SJCRH30 (cell line): ENCODE measurements around the gene TGFB2. TPM values are rescaled to one million over a fixed set of nuclear protein-coding genes. Genes with fewer than 3 reads are reported as not detected.
"Not testable (repeated sequence)": the region's sequence is repeated elsewhere in the genome, so short reads cannot be mapped to it uniquely, and the experiment has no call there.

Source experiments
- DNase-seq, 2 experiments: peaks; one replicate each; pipeline ENCODE4 v3.0.0-alpha.2; 2015 to 2020
- H3K27ac ChIP-seq: fragments of 250-450 bp; sonication (Bioruptor Pico); 2 replicates; pipeline ENCODE4 v1.5.1; 2020; ENCODE audit warnings: mild to moderate bottlenecking, moderate library complexity
- H3K27me3 ChIP-seq: fragments of 250-450 bp; sonication (Bioruptor Pico); 2 replicates; pipeline ENCODE4 v1.5.1; 2020; ENCODE audit warnings: mild to moderate bottlenecking, moderate library complexity
- H3K36me3 ChIP-seq: fragments of 250-450 bp; sonication (Bioruptor Pico); 2 replicates; pipeline ENCODE4 v1.5.1; 2020; ENCODE audit warnings: mild to moderate bottlenecking, moderate library complexity
- H3K4me1 ChIP-seq: fragments of 250-450 bp; sonication (Bioruptor Pico); 2 replicates; pipeline ENCODE4 v1.5.1; 2020; ENCODE audit warnings: mild to moderate bottlenecking, moderate library complexity
- H3K4me3 ChIP-seq: fragments of 250-450 bp; sonication (Bioruptor Pico); 2 replicates; pipeline ENCODE4 v1.5.1; 2020; ENCODE audit warnings: mild to moderate bottlenecking, moderate library complexity
- H3K9me3 ChIP-seq: fragments of 250-450 bp; sonication (Bioruptor Pico); replicated peaks from 2 replicates; pipeline ENCODE4 v1.5.1; 2020; ENCODE audit warnings: mild to moderate bottlenecking, moderate library complexity
- total RNA-seq: library from RNA; depleted of rRNA; stranded (reverse); fragments of >200 nt; shearing (Covaris generic); gene quantifications from 2 replicates; pipeline ENCODE4 v1.2.3, GENCODE V29; 2014

Gene TGFB2
- total RNA-seq, 1 experiment from 2014 or later = 24.4 TPM

DNA sequence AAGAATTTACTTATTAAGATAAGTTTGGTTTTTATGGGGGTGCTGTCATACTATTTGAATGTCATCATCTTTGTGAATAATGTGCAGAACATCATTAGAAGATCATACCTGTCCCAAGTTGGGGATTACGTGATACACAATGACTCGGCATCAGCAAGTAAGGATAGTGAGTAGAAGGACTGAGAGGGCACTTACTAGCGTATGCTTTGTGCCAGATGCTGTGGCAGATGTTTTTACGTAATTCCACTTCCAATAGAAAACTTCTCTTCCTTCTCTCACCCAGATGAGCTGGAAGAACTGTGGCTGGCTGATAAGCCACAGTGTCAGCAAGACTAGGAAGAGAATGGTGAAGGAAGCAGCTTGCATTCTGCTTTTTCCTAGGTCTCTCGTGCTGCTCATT, 28.1 kb upstream of the TGFB2 start:
- H3K36me3 ChIP-seq = peaks cover 22% of the 10 kb centered on the region
- H3K4me3 ChIP-seq = no peak overlapping the region
- H3K9me3 ChIP-seq = no peaks in the 10 kb centered on the region
- no peaks in the 10 kb centered on the region for H3K27me3 ChIP-seq
- DNase-seq = no peak
- no peaks in the 10 kb centered on the region for H3K4me1 ChIP-seq
- H3K27ac ChIP-seq = no peak overlapping the region

GRCh38 chr1:218320182-218320581, 25.0 kb upstream of the TGFB2 start:
- DNase-seq, H3K27me3 ChIP-seq, H3K4me1 ChIP-seq, H3K4me3 ChIP-seq, H3K27ac ChIP-seq, H3K9me3 ChIP-seq: not testable (repeated sequence)
- peaks cover 33% of the 10 kb centered on the region for H3K36me3 ChIP-seq

- Histone ChIP-seq H3K9me3 (no peaks in the 10 kb centered on the region), H3K4me3 (no peak overlapping the region), H3K27me3 (no peaks in the 10 kb centered on the region), H3K27ac (no peak overlapping the region), H3K4me1 (no peaks in the 10 kb centered on the region), H3K36me3 (peaks cover 30% of the 10 kb centered on the region)
- no peak for DNase-seq
Measured at GRCh38 chr1:218322762-218323161, 22.4 kb upstream of the TGFB2 start.

- Histone ChIP-seq H3K9me3 (no peaks in the 10 kb centered on the region), H3K27ac (no peak overlapping the region), H3K4me3 (no peak overlapping the region), H3K36me3 (peaks cover 30% of the 10 kb centered on the region), H3K27me3 (no peaks in the 10 kb centered on the region), H3K4me1 (no peaks in the 10 kb centered on the region)
- DNase-seq = no peak
Measured at GRCh38 chr1:218323568-218324225, 21.4 kb upstream of the TGFB2 start.

DNA sequence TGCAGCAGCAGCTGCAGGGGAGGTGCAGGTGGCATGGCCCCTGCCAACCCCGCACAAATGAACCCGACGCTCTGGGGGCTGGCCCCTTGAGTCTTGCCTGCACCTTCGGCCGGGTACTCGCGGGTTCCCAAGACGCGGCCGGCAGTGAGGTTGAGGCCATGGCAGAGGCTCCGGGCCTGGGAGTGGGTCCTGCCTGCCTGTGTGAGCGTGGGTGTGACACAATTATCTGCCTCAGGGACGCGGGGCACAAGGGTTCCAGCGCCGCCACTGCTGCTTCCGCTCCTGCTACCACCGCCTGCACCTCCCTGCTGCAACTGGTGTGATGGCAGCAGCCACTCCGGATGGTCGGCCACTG, 20.9 kb upstream of the TGFB2 start:
- no peak for DNase-seq
- no peaks in the 10 kb centered on the region for H3K9me3 ChIP-seq
- peaks cover 30% of the 10 kb centered on the region for H3K36me3 ChIP-seq
- no peak overlapping the region for H3K4me3 ChIP-seq
- no peak overlapping the region for H3K27ac ChIP-seq
- H3K4me1 ChIP-seq = no peaks in the 10 kb centered on the region
- no peaks in the 10 kb centered on the region for H3K27me3 ChIP-seq

GRCh38 chr1:218328769-218329168, 16.4 kb upstream of the TGFB2 start:
- peaks cover 12% of the 10 kb centered on the region for H3K4me1 ChIP-seq
- H3K4me3 ChIP-seq = no peak overlapping the region
- H3K36me3 ChIP-seq = peaks cover 14% of the 10 kb centered on the region
- H3K27me3 ChIP-seq = no peaks in the 10 kb centered on the region
- DNase-seq = no peak
- H3K27ac ChIP-seq = no peak overlapping the region
- H3K9me3 ChIP-seq = no peaks in the 10 kb centered on the region

GRCh38 chr1:218330043-218330623, 15.0 kb upstream of the TGFB2 start:
- Histone ChIP-seq H3K9me3 (no peaks in the 10 kb centered on the region), H3K36me3 (peaks cover 7% of the 10 kb centered on the region; the same call in 1 of the 2 replicates), H3K27me3 (no peaks in the 10 kb centered on the region), H3K4me3 (no peak overlapping the region), H3K27ac (peak overlapping the region; percentile 16; the same call in 1 of the 2 replicates), H3K4me1 (peaks cover 12% of the 10 kb centered on the region)
- peak in 1 of 2 experiments; percentile 76 for DNase-seq

GRCh38 chr1:218332416-218332815, 12.7 kb upstream of the TGFB2 start:
- Histone ChIP-seq H3K4me3 (no peak overlapping the region), H3K9me3 (no peaks in the 10 kb centered on the region), H3K4me1 (peaks cover 31% of the 10 kb centered on the region), H3K27me3 (no peaks in the 10 kb centered on the region), H3K27ac (no peak overlapping the region), H3K36me3 (peaks cover 3% of the 10 kb centered on the region; the same call in 1 of the 2 replicates)
- DNase-seq = no peak

DNA sequence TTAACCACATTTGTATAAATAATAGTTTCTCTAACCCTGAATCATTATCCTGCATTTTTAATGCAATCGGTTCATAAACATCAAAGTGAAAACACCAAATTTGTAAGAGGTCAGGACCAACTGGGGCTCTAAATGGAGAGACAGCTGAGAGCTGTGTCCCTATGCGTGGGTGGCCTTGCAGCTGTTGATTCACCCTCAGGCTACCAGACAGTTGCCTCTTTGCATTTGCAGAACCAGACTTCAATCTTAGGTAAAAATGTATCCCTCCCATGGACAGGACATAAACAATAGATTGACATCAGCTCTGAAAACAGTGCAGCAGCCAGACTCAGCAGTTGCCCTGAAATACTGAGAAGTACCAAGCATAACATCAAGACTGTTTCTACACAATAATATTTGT, 8.8 kb upstream of the TGFB2 start:
- H3K27me3 ChIP-seq = no peaks in the 10 kb centered on the region
- DNase-seq = peak; percentile 97 to 99
- no peaks in the 10 kb centered on the region for H3K9me3 ChIP-seq
- H3K27ac ChIP-seq = peak overlapping the region; percentile 33
- H3K4me3 ChIP-seq = no peak overlapping the region
- peaks cover 35% of the 10 kb centered on the region for H3K4me1 ChIP-seq
- no peaks in the 10 kb centered on the region for H3K36me3 ChIP-seq

DNA sequence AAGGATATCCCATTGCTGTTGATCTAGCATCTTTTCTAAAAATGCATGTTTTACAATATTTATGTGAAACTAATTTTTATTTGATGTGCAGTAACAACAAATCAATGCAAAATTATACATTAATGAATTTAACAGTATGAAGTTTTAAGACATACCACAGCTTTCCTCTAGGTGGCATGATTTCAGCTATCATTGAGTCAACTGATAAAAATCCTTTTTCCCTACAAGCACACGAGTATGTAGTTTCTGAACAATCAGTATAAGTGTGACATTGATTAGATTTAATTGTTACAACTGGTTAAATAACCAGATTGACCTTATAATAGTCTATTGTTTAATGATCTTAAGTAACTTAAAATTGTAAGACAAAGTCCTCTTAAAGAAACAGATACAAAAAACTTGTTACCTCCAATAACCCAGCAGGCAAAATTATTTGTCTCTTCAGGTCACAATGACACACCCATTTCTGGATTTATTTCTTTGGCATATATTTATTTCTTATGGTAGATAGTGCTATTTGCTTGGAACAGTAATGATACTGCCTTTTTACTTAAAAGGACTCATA, 5.8 kb upstream of the TGFB2 start:
- no peaks in the 10 kb centered on the region for H3K27me3 ChIP-seq
- no peaks in the 10 kb centered on the region for H3K36me3 ChIP-seq
- H3K27ac ChIP-seq = no peak overlapping the region
- DNase-seq = peak in 1 of 2 experiments; percentile 72
- H3K4me1 ChIP-seq = peaks cover 29% of the 10 kb centered on the region
- no peak overlapping the region for H3K4me3 ChIP-seq
- no peaks in the 10 kb centered on the region for H3K9me3 ChIP-seq

DNA sequence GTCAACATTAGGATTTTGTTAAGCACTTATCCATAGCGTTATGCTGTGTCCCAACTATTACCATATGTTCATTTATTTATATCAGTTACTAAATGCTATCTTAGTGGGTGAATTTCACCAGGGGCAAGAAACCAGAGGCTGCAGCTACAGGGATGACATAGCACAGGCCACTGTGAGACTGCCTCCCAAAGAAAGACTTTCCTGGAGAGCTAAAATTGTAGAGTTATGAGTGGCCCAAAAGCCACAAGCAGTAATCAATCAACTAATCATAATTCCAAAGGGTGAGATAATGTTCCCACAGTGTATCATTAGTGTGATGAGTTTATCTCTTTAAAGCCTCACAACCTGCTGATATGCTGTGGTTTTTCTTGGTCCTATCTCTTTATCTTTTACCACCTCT, 3.8 kb upstream of the TGFB2 start:
- H3K27me3 ChIP-seq = no peaks in the 10 kb centered on the region
- no peaks in the 10 kb centered on the region for H3K9me3 ChIP-seq
- no peak for DNase-seq
- H3K36me3 ChIP-seq = no peaks in the 10 kb centered on the region
- H3K4me3 ChIP-seq = no peak overlapping the region
- no peak overlapping the region for H3K27ac ChIP-seq
- H3K4me1 ChIP-seq = peaks cover 20% of the 10 kb centered on the region

- H3K36me3 ChIP-seq = no peaks in the 10 kb centered on the region
- no peak overlapping the region for H3K4me3 ChIP-seq
- H3K27ac ChIP-seq = no peak overlapping the region
- H3K4me1 ChIP-seq = peaks cover 14% of the 10 kb centered on the region
- DNase-seq = no peak
- H3K27me3 ChIP-seq = no peaks in the 10 kb centered on the region
- no peaks in the 10 kb centered on the region for H3K9me3 ChIP-seq
Measured at GRCh38 chr1:218342091-218342490, 3.0 kb upstream of the TGFB2 start.

- Histone ChIP-seq H3K9me3 (no peaks in the 10 kb centered on the region), H3K4me3 (peak overlapping the region; percentile 73), H3K4me1 (peaks cover 24% of the 10 kb centered on the region), H3K36me3 (no peaks in the 10 kb centered on the region), H3K27ac (peak overlapping the region; percentile 72), H3K27me3 (no peaks in the 10 kb centered on the region)
- DNase-seq = peak; percentile 84 to 88
Measured at GRCh38 chr1:218345673-218346390, 696 bp downstream of the TGFB2 start.

DNA sequence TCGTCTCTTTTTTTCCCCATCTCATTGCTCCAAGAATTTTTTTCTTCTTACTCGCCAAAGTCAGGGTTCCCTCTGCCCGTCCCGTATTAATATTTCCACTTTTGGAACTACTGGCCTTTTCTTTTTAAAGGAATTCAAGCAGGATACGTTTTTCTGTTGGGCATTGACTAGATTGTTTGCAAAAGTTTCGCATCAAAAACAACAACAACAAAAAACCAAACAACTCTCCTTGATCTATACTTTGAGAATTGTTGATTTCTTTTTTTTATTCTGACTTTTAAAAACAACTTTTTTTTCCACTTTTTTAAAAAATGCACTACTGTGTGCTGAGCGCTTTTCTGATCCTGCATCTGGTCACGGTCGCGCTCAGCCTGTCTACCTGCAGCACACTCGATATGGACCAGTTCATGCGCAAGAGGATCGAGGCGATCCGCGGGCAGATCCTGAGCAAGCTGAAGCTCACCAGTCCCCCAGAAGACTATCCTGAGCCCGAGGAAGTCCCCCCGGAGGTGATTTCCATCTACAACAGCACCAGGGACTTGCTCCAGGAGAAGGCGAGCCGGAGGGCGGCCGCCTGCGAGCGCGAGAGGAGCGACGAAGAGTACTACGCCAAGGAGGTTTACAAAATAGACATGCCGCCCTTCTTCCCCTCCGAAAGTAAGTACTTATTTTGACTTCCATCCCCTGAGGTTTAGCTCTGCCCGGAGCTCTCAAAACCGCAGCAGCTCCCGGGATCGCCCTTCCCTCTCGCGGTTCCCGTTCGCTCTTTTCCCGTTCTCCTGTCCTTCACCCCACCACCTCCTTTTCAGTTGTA, 1.5 kb downstream of the TGFB2 start:
- Histone ChIP-seq H3K27ac (peak overlapping the region; percentile 72), H3K36me3 (no peaks in the 10 kb centered on the region), H3K9me3 (no peaks in the 10 kb centered on the region), H3K4me1 (peaks cover 25% of the 10 kb centered on the region), H3K4me3 (peak overlapping the region; percentile 73), H3K27me3 (no peaks in the 10 kb centered on the region)
- peak; percentile 68 to 77 for DNase-seq
